Stimulated activated CD8-positive, alpha-beta memory T cell treated with anti-CD3 and anti-CD28 coated beads, Interleukin-4, amount 100 ng/mL, for 4 hours (primary cell): ENCODE data around the gene ANO6.
"Not testable (repeated sequence)": the region's sequence is repeated elsewhere in the genome, so short reads cannot be mapped to it uniquely, and the experiment has no call there.

Experiments used
- DNase-seq, 2 donors: peaks; one replicate each; pipeline ENCODE4 v3.0.0-alpha.2; 2020; ENCODE audit warnings: low read depth in 2 of 2, low spot score in 1 of 2

ANO6 gene

DNA sequence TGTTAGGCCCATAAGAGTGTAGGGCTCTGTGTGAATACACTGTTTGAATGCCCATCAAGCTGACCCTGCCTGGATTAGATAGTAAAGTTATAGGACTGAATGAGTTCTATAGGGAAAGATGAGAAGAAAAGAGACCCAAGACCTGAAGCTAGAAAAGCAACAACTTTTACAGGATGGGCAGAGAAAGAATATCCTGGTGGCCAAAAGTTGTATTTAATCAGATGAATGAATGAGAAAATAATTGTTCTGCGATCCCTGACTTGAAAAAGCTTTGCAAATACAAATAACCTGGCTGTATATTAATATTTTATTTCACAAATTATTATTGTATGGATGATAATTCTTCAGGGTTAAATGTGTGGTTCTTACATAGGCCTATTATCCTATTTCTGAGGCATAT lies 2.8 kb upstream of the ANO6 start:
- no peak for DNase-seq

DNA sequence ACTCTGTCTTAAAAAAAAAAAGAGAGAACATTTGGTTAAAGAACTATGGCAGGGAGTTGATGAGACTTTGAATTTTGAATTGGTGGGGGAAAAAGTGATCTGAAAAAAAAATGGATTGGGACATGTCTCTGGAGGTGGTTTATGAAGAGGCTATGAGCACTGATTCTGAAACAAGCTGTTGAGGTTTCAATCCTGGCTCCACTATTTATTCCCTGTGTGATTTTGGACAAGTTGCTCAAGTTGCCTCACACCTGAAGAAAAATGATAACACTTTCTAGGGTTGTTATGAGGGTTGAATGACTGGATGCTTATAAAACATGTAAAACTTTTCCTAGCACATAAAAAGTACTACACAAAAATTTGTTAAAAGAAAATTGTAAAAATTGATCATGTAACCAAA lies 1.8 kb upstream of the ANO6 start:
- no peak for DNase-seq

DNA sequence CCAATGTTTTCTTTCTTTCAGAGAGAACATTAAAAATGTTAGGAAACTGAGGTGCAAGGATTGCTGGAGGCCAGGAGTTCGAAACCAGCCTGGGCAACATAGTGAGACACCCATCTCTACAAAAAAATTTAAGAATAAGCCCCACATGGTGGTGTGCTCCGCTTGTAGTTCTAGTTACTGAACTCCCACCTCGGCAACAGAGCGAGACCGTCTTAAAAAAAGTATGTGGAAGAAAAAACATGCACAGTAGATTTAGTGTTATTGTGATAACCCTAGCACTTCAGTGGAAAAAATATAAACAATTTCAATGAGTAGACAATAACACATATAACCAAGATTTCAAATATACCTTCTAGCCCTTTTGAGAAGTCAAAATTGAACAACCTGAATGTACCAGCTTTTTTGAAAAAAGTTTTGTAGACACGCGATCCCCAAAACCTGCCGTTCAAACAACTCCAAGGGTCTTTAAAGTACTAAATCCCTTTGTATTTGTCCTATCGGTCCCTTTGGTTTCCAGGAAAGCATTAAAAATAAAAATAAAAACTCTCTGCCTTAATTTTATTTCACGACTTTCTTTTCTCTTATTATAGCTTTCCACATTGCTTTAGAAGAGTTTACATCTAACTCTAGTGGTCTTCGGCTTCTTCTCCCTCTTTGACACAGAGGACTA lies 1.0 kb upstream of the ANO6 start:
- DNase-seq, result no peak

DNA sequence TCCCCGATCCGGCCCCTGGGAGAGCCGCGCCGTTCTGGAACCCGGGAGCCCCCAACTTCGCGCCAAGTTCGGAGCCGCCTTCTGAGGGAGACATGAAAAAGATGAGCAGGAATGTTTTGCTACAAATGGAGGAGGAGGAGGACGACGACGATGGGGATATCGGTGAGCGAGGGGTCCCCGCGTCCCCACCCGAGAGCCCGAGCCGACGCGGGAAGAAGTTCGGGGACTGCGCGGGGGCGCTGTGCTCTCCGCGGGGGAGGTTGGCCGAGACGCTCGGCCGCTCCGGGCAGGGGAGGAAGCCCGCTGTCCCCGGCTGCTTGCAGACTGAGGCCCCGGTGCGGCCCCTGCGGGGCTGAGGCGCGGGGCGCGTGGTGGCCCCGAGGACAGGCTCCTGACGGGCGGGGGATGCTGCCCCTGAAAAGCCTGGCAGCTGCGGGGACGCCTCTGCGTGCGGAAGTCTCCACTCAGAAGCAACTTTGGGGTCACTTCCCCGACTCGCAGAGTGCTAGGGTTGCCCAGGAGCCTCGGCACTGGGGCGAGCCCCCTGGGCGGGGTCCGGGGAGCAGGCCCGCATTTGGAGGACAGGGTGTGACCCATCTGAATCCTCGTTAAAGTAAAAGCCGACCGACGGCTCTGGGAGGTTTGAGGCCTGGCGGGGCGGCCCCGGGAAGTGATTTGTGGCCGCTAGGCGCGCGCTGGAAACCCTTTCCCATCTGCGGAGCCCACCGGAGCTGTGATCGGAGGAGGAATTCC lies 511 bp downstream of the ANO6 start:
- DNase-seq, result peak in 1 of 2 donors; percentile 7

DNA sequence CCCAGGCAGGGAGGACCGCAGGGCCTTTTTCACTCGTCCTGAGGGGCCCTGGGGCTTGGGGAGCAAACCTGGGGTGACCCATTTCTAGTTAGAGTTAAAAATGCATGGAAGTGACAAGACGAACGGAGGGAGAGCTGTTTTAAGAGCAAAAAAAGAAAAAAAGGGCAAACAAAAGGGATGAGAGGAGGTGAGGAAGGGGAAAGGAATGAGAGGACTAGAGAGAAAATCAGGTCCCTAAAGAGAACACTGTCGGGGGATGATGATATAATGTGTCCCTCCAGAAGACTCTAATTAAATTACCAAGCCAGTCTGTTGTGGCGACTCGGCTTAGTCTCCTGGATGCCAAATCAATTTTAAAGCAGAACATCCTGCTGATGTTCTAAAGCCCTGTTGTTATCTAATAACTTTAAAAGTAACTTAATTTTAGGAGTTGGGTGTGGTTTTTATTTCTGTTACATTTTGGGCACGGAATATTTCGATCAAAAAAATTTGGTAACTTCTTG lies 1.1 kb downstream of the ANO6 start:
- DNase-seq, result no peak

DNA sequence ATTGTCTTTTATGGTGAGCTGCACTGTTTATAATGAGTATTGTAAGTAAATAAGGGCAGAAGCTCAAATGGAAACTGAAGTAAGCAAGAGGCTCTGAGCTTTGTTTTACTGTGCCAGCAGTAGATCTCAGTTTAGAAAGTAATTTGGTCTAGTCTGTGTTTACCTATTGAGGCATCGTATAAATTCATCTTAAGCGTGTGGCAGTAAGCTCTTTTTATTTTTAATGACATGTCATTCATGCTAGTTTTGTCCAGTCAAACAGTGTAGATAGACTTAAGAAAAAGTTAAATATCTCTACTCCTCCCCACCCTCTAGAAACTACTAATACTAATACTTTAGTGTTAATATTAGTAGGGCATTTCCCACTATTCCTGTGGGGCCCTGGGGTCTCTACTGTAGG lies 2.0 kb downstream of the ANO6 start:
- DNase-seq, result no peak

DNA sequence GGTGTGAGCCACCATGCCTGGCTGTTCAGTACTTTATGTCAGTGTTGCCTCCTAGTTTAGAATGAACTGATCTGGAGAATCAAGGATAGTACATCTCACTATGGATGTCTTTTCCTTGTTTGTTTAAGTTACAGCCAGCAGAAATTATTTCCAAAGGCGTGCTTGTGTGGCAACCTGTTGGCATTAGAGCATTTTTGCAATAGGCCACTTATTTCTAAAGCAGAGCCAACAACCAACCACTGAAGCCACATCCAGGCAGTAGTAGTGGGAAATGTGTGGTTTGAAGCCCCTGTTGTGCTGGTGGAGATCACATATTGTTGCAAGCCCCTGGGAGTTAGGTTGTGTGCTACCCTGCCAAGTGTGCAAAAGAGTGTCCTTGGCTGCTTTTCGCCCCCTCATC lies 3.7 kb downstream of the ANO6 start:
- DNase-seq, result no peak

DNA sequence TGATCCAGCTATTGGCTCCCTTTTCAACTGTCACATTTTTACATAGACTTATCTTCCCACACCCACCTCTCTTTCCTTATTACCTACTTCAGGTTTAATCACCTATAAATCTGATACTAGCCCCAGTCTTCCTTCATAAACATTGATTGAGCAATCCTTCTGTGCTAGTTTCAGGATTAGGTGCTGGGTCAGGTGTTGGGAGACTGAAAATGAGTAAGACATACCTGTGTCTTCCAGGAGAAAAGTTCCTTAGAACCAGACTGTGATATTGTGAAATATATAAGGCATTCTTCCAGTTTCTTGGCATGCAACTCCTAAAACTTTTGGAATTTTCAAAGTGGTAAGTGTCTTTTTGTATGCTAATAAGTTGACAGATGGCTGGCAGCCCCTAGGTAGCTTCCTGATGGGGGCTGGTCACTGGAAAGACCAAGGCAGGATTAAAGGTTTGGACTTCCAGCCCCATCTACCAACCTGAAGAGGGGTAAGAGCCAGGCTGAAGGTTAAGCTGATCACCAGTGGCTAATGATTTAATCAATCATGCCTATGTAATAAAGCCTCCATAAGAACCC lies 4.6 kb downstream of the ANO6 start:
- DNase-seq, result no peak

DNA sequence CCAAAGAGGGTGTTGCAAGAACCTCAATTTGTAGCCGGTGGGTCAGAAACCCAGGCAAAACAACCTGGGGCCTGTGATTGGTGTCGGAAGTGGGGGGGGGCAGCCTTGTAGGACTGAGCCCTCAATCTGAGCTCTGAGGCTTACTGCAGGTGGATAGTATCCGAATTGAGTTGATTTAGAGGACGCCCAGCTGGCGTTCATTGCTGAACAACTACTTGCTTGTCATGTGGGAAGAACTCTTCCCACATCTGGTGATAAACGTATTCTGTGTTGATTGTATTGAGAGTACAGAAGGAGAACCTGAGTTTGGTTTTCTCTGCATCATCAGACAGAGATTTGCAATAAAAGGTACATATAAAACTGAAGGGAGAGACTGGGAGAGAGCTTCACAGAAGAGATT lies 5.1 kb downstream of the ANO6 start:
- no peak for DNase-seq

DNA sequence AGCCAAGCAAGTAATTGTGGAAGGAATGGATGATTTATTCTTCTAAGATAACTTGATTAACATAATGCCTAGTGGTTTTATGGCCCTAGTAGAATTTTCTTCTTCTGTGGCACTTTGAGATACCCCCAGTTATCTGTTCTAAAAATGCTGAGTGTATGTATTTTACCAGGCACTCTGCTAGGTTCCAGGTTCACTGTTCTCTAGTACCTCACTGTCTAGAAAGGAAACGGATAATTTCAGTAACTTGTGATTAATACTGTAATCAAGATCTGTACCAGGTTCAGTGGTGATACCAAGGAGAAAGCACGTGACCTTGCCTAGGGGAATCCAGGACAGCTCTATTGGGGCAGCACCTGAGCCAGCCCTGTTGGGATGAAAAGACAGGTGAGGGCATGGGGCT lies 8.0 kb downstream of the ANO6 start:
- DNase-seq, result no peak

DNA sequence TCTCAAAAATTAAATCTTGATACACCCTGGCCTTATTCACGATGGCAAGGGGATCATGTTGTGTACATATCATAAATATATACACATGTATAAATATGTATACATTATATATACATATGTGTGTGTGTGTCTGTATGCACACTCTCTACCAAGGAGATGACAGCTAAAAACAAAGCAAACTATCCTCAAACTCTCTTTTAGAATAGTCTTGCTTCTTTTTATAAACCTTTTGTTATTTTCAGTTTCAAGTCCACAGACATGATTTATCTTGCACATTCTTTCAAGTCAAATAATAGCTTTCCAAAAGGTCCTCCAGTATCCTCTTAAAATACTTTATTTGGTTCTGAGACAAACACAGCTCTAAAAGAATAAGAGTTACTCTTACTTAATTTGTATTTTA lies 8.4 kb downstream of the ANO6 start:
- no peak for DNase-seq

DNA sequence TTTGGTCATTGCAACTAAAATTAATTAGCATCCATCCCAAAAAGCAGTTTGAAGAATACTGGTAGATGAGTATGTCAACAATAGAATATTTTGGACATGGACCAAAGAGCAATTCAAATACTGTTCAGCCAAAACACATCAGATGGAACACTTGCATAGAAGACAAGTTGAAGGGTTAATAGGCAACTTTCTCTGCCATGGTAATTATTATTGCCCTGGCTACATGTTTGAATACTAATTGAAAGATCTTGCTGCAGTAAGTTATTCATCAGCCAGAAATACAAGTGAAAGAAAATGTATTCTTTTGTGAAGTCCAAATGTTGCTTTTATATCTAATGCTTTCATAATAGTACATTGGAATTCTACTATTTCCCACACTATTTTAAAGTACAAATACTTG lies 10.1 kb downstream of the ANO6 start:
- DNase-seq, result no peak

DNA sequence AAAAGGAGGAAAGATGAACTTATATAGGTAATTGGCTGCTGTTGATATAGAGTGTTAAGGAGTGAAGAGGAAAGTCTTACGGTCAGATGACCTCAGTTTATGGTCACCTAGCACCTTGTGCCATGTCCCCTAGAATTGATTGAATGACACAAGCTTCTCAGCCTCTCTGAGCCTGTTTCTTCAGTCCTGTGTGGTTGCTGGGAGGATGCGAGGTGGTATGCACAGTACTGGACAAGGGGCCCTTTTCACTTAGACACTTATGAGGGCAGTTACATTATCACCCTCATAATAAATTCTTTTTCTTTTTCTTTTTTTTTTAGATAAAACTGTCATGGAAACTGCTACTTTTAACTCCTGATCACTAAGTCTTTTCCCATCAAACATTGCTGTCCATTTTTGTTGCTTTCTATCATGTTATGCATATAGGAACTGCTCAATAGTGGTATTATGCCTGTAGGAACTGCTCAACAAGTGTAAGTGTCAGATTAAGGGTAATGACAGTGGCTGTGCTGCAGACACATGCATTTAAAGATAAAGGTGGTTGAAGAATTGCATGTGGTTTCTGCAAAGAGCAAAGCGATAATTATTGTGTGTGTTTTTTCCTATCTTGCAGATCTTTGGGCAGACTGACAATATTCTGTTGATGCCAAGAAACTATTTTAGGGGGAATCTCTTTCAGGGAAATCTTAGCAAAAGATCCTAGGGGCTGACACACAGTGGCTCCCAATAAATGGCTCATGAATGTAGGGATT lies 11.6 kb downstream of the ANO6 start:
- DNase-seq, result no peak

DNA sequence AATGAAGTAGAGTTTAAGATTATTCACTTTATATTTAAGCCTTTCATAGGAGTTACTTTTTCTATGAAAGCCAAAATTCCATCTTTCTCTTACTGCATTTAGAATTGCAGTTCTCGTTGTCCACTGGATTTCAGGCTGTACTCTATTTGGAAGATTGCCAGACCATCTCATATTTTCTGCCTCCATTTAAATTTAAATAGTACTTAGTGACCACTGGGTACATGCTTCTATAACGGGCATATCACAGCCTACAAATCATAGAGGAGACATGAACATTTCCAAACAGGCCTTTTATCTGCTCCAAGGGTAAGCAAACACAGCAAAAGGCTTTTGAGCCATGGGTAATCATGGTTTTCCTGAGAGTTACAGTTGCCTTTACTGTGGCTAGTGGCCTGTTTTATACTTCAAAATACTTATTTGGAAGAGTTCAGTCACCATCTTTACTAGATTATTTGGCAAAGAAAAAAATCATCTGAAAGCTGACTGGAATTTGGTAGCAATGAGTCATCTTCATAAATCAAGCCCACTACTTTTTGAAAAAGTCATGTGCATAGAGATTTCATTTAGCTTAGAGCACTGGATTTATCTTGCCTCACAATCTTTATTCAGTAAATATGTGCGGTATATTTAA lies 15.7 kb downstream of the ANO6 start:
- DNase-seq, result no peak

DNA sequence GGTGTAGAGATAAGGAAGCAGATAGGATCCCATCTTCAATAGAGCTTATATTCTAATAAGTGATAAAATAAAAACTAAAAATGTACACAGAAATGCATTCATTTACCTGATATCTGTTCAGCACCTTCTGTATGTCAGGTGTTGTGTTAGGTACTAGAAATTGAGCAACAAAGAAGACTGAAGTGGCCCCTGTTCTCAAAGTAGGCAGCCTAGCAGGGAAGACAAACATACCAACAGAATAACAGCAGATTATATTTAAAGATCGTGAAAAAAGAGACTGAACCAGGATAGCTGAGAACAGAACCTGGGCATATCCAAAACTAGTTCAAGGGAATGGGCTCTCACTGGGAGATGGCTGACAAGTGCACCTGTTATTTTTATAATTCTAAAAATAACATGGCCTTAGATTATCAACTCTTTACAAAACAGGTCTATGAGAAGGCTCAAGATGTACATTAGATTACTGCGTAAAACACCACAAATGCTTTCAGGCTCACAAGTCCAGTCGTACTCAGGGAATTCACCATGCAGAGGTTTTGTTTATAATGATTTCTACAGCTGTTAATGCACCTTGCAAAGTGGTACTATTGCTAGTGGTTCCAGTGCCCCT lies 16.4 kb downstream of the ANO6 start:
- DNase-seq, result no peak

DNA sequence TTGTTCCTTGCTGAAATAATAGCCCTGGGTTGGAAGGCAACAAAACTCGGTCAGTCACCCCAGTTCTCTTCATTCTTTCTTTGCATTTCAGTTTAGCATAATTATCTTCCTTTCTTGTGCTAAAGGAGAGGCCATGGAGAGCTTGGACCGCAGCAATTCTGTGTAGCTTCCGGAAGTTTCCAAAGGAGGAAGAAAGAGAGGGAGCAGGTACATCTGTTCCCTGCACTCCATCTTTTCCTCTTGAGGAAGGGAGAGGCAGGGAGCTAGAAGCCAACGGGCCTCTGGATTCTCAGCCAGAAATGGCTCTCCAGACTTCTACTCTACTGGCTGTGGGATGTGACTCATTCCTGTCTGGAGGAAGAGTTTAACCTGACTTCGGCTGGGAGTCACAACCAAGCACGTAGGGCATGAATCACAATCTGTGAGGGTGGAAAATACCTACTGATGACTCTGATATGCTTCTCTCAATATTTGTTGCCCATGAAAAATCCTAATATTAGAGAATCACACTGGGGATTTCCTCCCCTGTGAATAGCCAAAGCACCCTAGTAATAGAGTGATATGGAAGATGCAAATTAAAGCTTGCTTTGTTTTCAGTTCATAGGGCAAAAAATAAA lies 17.0 kb downstream of the ANO6 start:
- no peak for DNase-seq

DNA sequence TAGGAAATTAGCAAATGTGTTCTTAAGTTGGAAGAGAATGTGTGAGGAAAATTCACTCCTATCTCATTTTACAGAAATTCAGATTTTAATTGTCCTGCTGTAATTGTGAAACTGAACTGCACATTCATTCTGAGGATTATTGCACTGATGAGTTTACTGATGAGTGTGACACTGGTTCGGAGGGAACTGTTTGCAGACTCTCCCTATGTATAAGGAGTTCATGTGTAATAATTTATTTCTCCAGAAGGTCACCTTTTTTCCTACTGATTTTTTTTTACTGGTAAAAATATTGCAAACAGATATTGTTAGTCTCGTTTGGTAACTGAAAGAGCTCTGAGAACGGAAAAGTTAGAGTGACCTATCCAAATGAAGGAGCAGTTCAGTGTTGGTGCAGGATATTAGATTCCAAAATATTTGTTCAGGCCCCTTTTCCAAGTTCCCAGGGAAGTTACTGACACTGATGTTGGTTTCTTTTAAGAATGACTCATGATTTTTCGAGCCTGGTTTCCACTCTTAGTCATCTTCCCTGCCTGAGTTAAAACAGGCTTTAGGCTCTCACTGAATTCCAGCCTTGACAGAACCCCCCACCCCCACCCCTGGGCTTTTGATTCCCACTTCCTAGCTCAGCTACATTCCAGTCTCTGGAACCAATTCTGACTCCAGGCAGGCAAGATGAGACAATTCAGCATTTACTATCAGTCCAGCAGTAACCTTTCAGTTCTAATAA lies 18.4 kb downstream of the ANO6 start:
- no peak for DNase-seq

DNA sequence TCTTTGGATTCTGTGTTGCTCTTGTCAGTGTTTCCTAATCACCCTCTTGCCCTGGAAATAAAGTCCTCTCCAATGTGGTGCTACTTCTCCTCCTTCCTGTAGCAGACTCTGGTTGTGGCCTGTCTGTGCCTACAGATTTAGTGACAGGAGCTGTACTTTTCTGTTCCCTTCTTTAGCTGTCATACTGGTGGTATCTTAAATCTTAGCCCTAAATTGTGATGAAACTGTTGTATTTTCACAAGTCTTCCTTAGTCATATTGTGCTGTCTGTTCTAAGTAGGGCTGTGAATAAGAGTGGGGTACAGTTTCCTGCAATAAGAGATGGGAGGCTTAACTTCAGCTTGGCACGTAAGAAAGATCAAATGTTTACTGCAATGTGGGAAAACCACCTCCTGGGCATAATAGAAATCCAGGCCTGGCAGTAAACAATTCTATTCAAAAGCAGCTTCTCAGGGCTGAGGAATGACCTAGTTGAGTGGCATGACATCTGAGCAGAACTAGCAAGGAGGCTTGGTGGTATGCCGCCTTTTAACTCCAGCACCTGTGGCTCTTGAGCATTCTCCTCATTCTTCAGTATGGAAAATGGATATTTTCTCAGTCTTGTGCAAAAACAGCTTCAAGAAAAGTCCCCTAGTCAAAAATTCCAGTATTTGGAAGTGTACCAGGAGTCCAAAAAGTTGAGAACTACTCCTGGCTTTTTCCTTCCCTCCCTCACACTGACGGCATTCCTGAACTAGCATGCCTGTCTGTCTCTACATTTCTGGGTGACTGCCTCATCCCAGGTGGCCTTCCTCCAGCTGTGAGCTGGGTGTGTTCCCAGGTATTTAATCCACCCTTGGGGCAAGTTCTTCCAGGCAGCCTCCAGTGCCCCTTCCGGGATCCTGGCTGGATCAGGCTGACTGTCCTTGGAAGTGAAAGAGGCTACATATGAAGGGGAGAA lies 19.5 kb downstream of the ANO6 start:
- no peak for DNase-seq

DNA sequence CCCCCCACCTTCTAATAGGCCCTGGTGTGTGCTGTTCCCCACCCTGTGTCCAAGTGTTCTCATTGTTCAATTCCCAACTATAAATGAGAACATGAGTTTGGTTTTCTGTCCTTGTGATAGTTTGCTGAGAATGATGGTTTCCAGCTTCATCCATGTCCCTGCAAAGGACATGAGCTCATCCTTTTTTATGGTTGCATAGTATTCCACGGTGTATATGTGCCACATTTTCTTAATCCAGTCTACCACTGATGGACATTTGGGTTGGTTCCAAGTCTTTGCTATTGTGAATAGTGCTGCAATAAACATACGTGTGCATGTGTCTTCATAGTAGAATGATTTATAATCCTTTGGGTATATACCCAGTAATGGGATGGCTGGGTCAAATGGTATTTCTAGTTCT lies 20.5 kb downstream of the ANO6 start:
- not testable (repeated sequence) for DNase-seq
